ENCODE measurements around the gene SKI. TPM values are rescaled to one million over a fixed set of nuclear protein-coding genes. Genes with fewer than 3 reads are reported as not detected.
"Not testable (repeated sequence)": the region's sequence is repeated elsewhere in the genome, so short reads cannot be mapped to it uniquely, and the experiment has no call there.

SKI gene
- total RNA-seq, 4 donors from 2014 or later = 60.2 to 157 (median 79.0) TPM

GRCh38 chr1:2330519-2331199 lies 102.5 kb downstream of the SKI start:
- 33 to 38% methylated on average over 8 to 13 of the region's 31 CpGs for WGBS, 2 donors (ENCODE audit: low coverage in 1 of 2)
- Histone ChIP-seq H3K9me3 (no peaks in the 10 kb centered on the region), H3K27ac (peak overlapping the region; percentile 48 to 84 (median 83)), H3K36me3 (no peaks in the 10 kb centered on the region), H3K4me1 (peaks cover 2 to 24% (median 21%) of the 10 kb centered on the region in 3 donors), H3K27me3 (no peaks in the 10 kb centered on the region), H3K4me3 (no peak overlapping the region)
- TF ChIP-seq EP300 (IDR thresholded peaks at IDR 0.05) (no peak), POLR2AphosphoS5 (IDR thresholded peaks at IDR 0.05) (peak; percentile 74), POLR2A (IDR thresholded peaks at IDR 0.05) (no peak), CTCF (IDR thresholded peaks at IDR 0.05) (peak in 3 of 4 experiments; percentile 5 to 42 (median 32))
- peak; percentile 92 for ATAC-seq

GRCh38 chr1:2331200-2331544 lies 103.1 kb downstream of the SKI start:
- ATAC-seq = peak; percentile 26
- TF ChIP-seq POLR2A (IDR thresholded peaks at IDR 0.05) (no peak), CTCF (IDR thresholded peaks at IDR 0.05) (no peak), EP300 (IDR thresholded peaks at IDR 0.05) (no peak), POLR2AphosphoS5 (IDR thresholded peaks at IDR 0.05) (no peak)
- WGBS, 2 donors (ENCODE audit: low coverage in 1 of 2) = 40% methylated on average over 2 of the region's 11 CpGs; no CpG with 5 or more reads in 1 of the 2 donors
- Histone ChIP-seq H3K9me3 (no peaks in the 10 kb centered on the region), H3K4me3 (no peak overlapping the region), H3K36me3 (no peaks in the 10 kb centered on the region), H3K27me3 (no peaks in the 10 kb centered on the region), H3K27ac (peak overlapping the region; percentile 48 to 84 (median 83)), H3K4me1 (peaks cover 2 to 24% (median 21%) of the 10 kb centered on the region in 3 donors)

GRCh38 chr1:2331580-2331979 lies 103.5 kb downstream of the SKI start:
- not testable (repeated sequence) for H3K4me3 ChIP-seq, H3K36me3 ChIP-seq, H3K27me3 ChIP-seq, H3K9me3 ChIP-seq, ATAC-seq
- Histone ChIP-seq H3K4me1 (peaks cover 2 to 24% (median 21%) of the 10 kb centered on the region in 3 donors), H3K27ac (peak overlapping the region; percentile 48 to 84 (median 83))
- WGBS, 2 donors (ENCODE audit: low coverage in 1 of 2) = 89 to 100% methylated on average over 3 to 29 of the region's 33 CpGs

GRCh38 chr1:2334366-2334765 lies 106.2 kb downstream of the SKI start:
- TF ChIP-seq POLR2AphosphoS5 (IDR thresholded peaks at IDR 0.05) (no peak), CTCF (IDR thresholded peaks at IDR 0.05) (no peak), EP300 (IDR thresholded peaks at IDR 0.05) (no peak)
- peaks cover 2 to 23% (median 21%) of the 10 kb centered on the region in 3 donors for H3K4me1 ChIP-seq
- WGBS, 2 donors (ENCODE audit: low coverage in 1 of 2) = 100% methylated on average over 3 of the region's 21 CpGs; no CpG with 5 or more reads in 1 of the 2 donors
- no peaks in the 10 kb centered on the region for H3K9me3 ChIP-seq
- no peak overlapping the region for H3K4me3 ChIP-seq
- H3K36me3 ChIP-seq = no peaks in the 10 kb centered on the region
- no peak for ATAC-seq
- H3K27ac ChIP-seq = no peak overlapping the region
- H3K27me3 ChIP-seq = no peaks in the 10 kb centered on the region

- H3K4me3 ChIP-seq = no peak overlapping the region
- peaks cover 2 to 16% (median 14%) of the 10 kb centered on the region in 3 donors for H3K4me1 ChIP-seq
- no peak overlapping the region for H3K27ac ChIP-seq
Observed at GRCh38 chr1:2334883-2335534, 106.9 kb downstream of the SKI start.

More at GRCh38 chr1:2334883-2335534, 106.9 kb downstream of the SKI start:
- Histone ChIP-seq H3K36me3 (no peaks in the 10 kb centered on the region), H3K9me3 (no peaks in the 10 kb centered on the region), H3K27me3 (no peaks in the 10 kb centered on the region)
- ATAC-seq = no peak
- 58 to 80% methylated on average over 2 to 8 of the region's 33 CpGs for WGBS, 2 donors (ENCODE audit: low coverage in 1 of 2)
- TF ChIP-seq POLR2AphosphoS5 (IDR thresholded peaks at IDR 0.05) (no peak), POLR2A (IDR thresholded peaks at IDR 0.05) (no peak), EP300 (IDR thresholded peaks at IDR 0.05) (no peak), CTCF (IDR thresholded peaks at IDR 0.05) (no peak)
